GM18526 (cell line): ENCODE data around the gene ZNF543.

ENCODE experiments used
- POLR2A ChIP-seq: IDR thresholded peaks from 3 replicates; pipeline ENCODE4 v1.6.1; 2011; ENCODE audit not compliant: insufficient read length; ENCODE audit errors: extremely low read depth

Gene ZNF543

DNA sequence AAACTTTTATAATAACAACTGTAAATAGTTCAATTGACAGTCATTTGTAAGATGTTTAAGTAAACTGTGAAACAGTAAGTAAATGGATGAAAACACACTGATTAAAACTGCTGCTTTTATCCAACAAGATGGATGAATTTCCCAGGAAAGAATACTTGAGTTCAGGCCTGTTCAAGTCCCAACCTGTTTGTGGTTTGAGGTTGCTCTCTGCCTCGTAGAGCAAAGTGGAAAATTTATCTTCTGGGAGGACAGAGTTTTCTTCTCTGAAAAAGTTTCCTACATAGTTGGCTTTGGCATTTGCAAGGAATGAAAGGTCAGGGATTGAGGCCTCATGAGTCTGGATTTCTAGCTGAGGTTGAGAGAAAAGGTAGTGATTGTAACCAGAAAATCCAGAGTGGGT, 15.2 kb upstream of the ZNF543 start:
- TF ChIP-seq POLR2A = no peak

DNA sequence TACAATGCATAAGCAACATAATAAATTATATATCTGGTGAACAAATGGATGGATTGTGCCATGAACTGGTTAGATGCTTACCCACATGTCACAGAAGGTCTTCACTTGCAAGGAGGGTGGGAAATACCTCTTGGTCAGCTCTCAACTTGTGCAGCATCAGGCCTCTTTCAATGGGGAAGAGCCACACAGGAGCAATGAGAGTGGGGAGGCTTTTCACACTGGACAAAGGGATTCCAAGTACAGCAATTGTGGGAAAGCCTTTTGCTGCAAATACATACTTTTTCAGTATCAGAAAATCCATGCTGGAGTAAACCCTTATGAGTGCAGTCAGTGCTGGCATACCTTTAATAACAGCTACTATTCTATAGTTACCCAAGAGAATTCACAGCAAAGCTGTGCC, 11.8 kb upstream of the ZNF543 start:
- TF ChIP-seq POLR2A = no peak

DNA sequence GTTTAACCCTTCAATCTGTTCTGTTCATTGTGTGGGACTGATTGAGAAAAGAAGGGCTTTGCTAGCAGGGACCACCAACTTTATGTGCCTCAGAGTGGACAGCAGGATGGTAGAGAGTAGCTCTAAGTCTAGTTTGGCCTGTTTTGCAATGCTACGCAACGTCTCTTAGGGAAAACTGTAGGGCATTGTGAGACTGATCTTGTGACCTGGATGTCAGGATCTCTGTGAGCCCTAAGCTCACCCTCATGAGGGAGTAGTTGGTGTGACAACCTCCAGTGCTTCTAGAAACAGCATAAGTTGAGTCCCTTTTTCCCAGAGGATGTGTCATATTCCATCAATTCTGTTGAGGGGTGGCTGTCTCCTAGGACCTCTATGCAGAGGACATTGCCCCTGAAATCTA, 9.5 kb upstream of the ZNF543 start:
- no peak for TF ChIP-seq POLR2A

DNA sequence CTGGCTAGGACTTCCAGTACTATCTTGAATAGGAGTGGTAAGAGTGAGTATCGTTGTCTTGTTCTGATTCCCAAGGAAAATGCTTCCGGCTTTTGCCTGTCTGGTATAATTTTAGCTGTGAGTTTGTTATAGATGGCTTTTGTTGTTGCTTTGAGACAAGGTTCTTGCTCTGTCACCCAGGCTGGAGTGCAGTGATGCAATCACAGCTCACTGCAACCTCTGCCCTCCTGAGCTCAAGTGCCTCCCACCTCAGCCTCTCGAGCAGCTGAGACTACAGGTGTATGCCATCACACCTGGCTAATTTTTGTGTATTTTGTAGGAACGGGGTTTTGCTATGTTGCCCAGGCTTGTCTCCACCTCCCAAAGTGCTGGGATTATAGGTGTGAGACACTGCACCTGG, 6.1 kb upstream of the ZNF543 start:
- no peak for TF ChIP-seq POLR2A

DNA sequence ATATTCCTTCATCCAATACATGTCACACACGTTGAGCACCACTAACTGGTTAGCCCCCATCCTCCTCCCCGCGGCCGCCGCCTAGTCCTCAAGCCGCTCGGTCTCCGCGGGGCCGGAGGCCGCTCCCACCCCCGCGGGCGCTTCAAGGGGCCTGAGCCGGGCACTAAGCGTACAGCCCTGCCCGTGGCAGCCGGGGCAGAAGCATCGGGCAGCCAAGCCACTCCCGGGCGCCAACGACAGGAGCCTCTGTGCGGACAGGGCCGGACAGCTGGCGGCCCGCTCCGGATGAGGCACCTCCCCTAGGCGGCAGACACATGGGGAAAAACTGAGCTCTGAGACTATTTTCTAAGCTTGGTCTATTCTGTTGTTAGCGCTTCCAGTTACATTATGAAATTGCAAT, 2.8 kb upstream of the ZNF543 start:
- TF ChIP-seq POLR2A = no peak

DNA sequence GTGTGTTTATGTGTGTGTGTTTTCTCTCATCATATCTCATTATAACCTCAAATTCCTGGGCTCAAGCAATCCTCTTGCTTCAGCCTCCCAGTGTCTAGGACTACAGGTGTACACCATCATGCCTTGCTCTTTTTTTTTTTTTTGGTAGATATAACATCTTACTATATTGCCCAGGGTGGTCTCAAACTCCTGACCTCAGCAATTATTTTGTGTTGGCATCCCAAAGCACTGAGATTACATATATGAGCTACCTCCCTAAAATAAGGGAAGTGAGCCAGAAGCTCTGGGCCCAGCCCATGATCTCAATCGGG, 448 bp upstream of the ZNF543 start:
- no peak for TF ChIP-seq POLR2A

DNA sequence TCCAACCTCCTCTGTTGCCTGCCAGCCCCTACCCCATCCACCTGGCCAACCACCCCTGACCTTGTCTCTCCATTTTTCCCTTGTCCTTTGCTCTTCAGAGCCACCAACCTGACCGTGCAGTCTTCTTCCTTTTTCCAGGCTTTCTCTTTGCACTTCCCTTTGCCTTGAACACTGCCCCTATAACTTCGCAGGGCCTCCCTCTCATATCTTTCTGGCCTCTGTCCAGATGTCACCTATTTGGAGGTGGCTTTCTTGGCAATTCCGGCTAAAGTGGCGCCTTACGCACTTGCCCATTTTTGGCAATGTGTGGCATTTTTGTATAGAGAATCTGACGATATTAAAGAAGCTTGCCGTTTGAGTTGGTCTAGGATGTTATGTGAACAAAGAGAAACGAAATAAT, 844 bp downstream of the ZNF543 start:
- no peak for TF ChIP-seq POLR2A

DNA sequence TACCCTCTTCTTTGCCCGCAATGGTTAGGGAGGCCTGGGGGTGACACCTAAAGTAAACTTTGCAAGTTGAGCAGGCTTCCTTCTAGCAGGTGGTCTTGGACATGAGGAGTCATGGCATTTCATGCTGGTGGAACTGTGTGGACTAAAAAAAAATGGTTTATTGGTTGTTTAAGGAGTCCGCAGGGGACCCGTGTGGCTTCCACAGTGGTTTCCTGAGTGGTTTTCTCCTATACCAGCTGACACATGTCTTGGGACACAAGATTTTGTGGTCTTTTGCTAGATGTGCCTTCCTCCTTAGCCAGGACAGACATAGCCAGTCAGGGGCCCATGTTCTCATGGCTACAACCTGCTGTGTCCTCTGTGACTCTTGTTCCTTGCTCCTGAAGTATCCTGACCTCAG, 1.5 kb downstream of the ZNF543 start:
- TF ChIP-seq POLR2A = no peak

DNA sequence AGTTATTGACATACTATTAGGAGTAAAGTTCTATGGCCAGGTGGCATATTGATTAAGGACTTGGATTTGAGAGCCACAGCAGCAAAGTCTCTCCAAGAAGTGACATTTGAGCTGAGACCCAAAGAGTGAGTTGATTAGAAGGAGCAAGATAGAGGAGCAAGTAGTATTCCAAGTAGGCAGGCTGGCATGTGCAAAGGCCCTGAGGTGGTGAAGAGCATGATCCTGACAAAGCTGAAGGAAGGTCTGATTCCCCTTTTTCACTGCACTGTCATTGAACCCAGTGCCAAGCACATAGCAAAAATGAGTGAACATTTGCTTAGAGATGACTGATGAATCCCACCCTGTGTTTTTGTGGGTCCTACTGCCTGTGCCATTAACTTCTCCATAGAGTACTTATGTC, 4.7 kb downstream of the ZNF543 start:
- TF ChIP-seq POLR2A = no peak

DNA sequence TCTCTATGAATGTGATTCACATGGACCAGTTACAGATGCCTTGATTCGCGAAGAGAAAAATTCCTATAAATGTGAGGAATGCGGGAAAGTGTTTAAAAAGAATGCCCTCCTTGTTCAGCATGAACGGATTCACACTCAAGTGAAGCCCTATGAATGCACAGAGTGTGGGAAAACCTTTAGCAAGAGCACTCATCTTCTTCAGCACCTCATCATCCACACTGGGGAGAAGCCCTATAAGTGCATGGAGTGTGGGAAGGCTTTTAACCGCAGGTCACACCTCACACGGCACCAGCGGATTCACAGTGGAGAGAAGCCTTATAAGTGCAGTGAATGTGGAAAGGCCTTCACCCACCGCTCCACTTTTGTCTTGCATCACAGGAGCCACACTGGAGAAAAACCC, 7.7 kb downstream of the ZNF543 start:
- TF ChIP-seq POLR2A = no peak

DNA sequence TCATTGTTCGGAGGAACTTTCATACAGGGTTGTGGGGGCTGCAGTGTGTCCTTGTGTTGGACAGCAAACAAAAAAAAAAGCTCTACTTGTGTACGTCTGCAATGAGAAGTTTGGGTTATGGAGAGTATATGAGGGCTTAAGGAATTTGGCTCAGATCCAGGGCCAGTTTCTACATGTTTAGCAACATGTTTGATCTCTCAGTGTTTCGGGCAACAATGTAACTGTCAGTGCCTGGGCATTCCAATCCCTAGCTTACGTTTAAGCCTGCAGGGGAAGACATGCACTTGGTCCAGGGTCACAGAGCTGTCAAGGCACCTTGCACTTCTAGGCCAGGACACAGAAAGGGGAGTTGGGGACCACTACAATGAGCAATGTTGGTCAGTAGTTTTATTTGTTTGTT, 13.9 kb downstream of the ZNF543 start:
- TF ChIP-seq POLR2A = no peak

DNA sequence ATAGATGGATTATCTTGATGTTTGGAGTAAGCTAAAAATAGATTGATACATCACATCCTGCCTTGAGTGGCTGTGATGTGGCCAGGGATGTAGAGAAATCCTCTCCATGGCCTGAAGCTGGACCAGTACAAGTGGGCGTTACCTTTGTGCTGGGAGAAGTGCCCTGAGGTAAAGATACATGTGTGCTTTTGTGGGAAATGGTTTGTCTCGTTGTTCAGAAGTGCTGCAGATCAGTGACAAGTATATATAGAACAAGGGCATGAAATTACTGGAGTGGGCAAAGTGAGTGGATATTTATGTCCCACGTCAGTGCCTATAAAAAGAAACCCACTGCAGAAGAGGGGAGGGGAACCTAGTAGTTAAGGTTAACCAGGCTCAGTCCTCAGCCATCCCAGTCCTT, 18.6 kb downstream of the ZNF543 start:
- no peak for TF ChIP-seq POLR2A

DNA sequence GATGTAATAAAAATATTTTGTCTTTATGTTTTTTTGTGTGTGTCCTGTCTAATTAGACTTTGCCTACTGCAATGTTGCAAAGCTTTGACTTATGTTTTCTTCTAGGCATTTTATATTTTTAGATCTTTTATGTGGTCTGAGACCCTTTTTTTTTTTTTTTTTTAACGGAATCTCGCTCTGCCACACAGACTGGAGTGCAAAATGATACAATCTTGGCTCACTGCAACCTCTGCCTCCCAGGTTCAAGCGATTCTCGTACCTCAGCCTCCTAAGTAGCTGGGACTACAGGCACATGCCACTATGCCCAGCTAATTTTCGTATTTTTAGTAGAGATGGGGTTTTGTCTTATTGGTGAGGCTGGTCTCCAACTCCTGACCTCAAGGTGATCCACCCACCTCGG, 22.3 kb downstream of the ZNF543 start:
- no peak for TF ChIP-seq POLR2A

DNA sequence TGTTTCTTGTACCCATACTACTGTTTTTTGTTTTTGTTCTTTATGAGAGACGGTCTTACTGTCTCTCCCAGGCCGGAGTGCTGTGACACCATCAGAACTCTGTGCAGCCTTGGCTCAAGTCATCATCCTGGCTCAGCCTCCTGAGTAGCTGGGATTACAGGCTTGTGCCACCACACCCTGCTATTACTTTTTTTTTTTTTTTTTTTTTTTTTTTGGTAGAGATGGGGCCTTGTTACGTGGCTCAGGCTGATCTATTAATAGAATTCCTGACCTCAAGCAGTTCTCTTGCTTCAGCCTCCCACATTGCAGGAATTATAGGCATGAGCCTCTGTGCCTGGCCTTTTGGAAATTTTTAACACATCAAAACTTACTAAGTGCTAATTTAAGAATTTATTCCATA, 27.9 kb downstream of the ZNF543 start:
- no peak for TF ChIP-seq POLR2A

DNA sequence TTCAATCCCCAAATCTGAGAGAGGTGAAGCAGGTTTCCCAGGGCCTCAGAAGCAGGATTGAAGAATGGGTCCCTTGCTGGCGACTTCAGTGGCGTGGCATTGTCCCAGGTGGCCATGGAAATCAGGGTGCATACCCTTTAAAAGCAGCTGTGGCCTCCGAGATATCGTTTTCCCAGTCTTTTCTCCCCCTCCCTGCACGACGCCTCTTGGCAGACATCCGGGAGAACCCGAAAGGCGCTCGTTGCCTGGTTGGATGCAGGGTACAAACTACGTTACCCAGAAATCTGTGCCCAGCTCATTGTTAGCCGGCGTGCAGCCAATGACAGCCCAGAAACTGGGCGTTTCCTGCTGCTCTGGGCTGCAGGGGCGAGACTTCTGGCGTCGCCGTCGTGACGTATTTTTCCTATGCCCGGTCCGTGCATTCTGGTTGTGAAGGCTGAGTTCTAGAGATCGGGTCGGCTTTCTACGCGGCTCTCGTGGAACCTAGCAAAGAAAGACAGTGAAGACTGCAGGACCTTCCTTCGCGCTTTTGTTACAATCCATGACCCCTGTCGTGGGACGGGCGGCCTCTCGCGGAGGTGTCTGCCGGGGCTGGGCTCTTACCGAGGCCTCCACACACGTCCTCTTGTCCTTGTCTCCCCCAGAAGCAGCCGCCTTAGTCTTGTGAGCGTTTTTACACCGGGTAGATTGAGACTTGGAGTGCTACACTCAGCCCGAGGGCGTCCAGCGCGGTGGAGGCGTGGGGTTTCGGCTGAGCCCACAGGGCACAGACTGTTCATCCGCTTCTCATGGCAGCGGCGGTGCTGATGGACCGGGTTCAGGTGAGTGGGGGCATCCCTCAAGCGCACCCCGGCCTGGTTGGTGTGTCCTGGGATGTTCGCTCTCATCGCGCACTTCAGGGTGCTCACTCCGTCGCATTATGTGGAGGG, 30.9 kb downstream of the ZNF543 start, which contains the start of gene ZNF304:
Gene ZNF304, plus strand, starts transcription at position 395 of the 929 bp plus-strand sequence. Its CDS starts 394 bp downstream, at position 789.
- TF ChIP-seq POLR2A = peak; percentile 44

DNA sequence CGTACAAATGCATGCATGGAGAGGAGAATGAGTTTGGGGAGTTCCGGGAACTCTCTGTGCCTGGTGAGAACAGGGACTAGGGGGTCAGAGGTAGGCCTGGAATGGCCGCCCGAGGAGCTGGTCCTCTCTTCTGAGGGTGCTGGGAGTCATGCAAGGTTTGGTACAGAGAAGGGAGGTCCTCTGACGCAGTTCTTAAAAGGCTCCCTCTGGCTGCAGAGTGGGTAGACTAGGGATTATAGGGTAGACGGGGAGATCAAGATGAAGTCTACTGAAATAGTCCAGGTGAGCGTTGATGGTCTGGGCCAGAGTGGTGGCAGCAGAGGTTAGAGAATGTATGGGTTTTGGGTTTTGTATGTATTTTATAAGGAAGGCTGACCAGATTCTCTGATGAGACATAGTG, 31.6 kb downstream of the ZNF543 start:
- TF ChIP-seq POLR2A = no peak

DNA sequence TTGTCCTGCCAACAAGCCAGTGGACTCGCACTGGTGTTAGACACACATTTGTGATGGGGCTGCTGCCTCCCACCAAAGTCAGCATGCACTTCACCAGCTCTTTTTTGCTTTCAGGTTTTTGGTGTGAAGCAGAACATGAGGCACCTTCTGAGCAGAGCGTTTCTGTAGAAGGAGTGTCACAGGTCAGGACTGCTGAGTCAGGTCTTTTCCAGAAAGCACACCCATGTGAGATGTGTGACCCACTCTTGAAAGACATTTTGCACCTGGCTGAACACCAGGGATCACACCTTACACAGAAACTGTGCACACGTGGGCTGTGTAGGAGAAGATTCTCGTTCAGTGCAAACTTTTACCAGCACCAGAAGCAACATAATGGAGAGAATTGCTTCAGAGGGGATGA, 35.6 kb downstream of the ZNF543 start:
- no peak for TF ChIP-seq POLR2A
